ENCODE measurements around the gene DMKN.

Gene DMKN

GRCh38 chr19:35522745-35523327, 9.4 kb upstream of the DMKN start:
- no peak for FAIRE-seq

- no peak for FAIRE-seq
Measured at GRCh38 chr19:35521124-35521743, 7.8 kb upstream of the DMKN start.

DNA sequence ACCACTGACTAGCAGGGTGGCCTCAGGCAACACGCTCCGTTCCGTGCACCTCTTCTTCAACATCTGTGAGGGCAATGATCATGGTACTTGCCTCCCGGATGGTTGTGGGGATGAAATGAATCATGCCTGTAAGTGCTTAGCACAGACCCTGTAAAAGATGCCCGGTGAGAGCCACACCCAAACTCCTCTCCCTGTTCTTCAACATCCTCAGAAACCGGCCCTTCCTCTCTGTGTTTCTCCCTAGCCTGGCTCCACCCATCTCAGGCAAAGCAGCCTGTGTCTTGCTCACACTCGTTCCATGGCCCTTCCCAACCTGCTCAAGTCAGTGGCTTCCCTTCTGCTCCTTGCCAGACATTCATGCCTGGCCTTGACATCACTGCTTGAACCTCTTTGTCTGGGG, 5.8 kb upstream of the DMKN start:
- no peak for FAIRE-seq

DNA sequence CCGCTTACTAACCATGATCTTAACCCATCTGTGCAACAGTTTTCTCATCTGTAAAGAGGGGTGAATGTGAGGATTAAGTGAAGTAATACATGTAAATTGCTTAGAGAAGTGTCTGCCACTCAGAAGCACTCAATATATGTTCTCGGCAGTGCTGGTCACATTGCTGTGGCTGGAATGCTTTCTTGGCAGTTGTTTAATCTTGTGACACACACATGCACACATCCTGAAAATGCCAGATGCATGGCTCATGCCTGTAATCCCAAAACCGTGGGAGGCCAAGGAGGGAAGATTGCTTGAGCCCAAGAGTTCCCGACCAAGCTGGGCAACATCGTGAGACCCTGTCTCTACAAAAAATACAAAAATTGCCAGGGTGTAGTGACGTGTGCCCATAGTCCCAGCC, 4.9 kb upstream of the DMKN start:
- no peak for FAIRE-seq

- FAIRE-seq, result no peak
Measured at GRCh38 chr19:35517342-35517741, 3.9 kb upstream of the DMKN start.

- FAIRE-seq, result no peak
Measured at GRCh38 chr19:35516310-35516709, 2.9 kb upstream of the DMKN start.

GRCh38 chr19:35514282-35514809, 897 bp upstream of the DMKN start:
- no peak for FAIRE-seq

DNA sequence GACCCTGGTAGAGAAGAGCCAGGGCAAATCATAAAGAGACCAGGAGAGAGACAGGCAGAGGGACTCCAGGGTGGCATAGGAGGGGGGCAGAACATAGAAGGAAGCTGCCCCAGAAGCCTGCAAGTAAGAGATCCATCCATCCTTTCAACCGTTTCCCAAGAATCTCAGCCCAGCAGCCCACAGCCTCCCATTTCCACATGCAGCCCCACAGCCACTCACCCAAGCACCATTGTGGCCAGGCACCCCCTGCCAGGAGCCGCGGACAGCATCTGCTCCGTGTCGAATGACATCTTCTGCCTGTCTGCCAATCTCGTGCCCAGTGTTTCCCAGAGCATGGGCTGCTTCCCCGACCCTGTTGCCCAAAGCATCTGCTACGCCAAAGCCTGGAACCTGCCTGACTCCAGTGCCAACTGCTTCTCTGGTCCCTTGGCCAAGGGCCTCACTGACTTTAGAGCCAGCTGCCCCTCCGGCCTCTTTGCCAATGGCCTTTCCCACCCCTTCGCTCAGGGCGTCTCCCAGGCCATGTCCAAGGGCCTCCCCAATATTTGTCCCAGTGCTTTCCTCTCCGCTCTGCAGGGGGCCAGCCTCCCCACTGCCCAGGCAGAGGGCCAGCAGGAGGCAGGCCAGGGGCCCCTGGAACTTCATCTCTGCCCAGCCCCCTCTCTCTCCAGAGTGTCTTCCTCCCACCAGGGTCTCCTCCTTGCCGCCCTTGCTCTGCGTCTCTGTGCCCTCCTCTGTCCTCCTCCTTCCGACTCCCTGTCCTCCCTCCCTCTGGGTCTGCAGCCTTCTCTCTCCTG, 420 bp downstream of the DMKN start:
- FAIRE-seq, result no peak

GRCh38 chr19:35511337-35511736, 2.1 kb downstream of the DMKN start:
- FAIRE-seq, result no peak

DNA sequence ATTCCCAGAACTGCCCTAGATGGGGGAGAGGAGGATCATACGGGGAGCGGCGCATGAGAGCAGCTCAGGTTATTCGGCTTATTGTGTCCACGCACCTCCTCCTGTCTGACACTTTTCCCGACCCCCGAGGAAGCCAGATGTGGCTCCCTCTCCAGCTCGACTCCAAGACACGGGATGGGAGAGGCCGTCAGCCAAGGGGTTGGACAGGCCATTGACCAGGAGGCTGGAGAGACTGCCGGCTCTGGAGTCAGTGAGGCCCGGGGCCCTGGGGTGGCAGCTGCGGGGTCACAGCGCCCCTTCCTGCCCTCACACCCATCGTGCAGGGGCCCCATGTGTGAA, 2.9 kb downstream of the DMKN start:
- FAIRE-seq, result no peak

- no peak for FAIRE-seq
Measured at GRCh38 chr19:35509861-35510625, 3.4 kb downstream of the DMKN start.

DNA sequence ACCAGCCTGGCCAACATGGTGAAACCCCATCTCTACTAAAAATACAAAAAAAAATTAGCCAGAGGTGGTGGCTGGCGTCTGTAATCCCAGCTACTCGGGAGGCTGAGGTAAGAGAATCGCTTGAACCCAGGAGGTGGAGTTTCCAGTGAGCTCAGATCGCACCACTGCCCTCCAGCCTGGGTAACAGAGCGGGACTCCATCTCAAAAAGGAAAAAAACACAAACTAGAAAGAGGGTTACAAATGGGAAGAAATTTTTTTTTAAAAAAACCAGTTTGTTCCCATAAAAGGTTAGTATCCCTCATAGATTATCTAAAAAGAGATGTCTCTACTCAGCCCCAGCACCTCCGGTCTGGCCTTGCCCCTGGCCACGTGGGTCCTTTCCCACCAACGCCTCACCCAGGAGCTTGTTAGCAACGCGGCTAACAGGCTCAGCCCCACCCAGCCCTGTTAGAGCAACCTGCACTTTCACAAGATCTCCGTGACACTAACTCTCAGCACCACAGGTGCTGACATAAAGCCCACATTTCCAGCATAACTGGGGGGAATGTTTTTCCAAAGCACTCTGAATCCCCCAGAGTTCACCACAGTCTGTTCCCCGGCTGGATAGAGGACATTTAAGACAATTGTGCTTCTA, 4.3 kb downstream of the DMKN start:
- FAIRE-seq, result no peak

GRCh38 chr19:35508129-35508528, 5.3 kb downstream of the DMKN start:
- FAIRE-seq, result no peak

DNA sequence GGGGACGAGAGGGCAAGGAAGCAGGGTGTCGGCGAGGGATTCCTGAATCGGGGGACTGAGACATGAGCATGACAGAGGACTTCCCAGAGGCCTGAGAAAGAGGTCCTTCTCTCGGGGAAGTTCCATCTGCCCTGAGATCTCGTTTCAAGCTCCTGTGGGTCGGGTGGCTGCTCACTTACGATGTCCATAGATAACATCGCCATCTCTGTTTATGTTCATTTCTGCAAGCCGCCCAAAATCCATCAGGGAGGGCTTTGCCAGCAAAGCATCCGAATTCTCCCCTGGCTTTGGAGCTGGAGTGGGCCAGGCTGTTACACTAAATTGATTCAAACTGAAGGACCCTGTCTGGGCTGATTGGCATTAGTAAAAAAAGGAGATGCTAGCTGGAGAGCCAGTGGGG, 5.9 kb downstream of the DMKN start:
- FAIRE-seq, result no peak

DNA sequence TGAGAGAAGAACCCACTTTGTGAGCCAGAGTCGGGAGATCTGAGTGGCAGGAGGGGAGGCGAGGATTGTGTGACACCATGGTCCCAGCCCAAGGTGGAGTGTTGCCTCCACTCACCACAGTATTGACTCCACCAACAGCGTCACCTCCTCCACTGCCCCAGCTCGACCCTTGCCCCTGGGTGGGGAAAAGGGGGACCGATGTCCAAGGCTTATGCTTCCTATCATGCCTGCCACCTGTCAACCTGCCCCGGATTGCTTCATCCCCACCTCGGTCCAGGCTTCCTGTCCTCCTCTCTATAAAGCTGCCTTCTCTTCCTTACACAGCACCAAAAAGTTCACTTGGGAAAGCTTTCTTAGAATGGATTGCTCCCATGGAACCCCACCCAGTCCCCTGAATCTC, 7.4 kb downstream of the DMKN start:
- no peak for FAIRE-seq

DNA sequence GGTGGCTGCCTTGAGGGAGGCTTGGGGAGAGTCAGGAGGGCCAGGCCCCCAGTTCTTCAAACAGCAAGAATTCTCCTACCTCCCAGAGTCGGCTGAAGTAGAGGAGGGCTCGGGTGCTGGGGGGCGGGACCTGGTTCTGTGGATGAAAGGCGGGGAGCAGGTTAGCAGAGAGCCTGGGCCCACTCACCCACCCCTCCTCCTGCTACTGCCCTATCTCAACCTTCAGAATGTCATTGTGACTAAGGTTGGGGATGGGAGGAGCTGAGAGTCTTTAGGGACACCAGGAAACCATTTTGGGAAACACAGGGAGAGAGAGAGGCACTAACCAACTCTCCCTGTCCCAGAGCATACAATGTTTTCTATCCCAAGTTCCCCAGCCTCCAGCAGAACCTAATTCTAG, 10.7 kb downstream of the DMKN start:
- FAIRE-seq, result no peak

DNA sequence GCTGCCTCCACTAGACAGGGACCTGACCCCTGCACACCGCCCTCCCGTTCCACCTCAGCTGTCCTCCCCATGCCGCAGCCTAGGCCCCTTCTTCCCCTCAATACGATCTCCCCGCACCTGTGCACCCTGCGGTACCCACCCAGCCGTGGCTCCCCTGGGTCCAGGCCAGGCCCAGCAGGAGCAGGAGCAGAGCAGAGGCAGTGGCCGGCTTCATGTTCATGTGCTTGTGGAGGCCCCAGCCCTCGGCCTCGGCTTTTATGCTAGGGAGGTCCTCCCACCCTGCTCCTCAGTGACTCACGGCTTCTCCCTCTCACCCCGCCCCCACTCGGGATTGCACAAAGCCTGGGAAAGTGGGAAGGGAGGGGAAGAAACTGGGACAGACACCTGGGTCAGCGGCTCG, 11.8 kb downstream of the DMKN start:
- no peak for FAIRE-seq

DNA sequence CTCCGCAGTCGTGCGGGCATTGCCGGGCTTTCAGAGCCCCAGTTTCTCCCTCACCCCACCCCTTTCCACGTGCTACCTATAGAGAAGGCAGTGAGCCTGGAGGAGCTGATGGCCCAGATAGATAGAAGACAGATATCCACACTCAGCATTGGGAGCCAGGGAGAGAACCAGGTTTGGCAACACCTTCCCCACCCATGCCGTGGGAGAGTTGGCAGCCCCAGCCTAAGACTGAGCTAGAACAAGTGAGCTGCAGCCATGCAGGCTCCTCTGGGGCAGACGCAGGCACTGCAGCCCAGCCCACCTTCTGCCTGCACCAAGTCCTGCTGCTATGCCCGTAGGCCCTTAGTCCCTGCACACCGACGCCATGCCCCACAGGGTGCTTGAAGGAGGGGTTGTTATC, 12.8 kb downstream of the DMKN start:
- no peak for FAIRE-seq

DNA sequence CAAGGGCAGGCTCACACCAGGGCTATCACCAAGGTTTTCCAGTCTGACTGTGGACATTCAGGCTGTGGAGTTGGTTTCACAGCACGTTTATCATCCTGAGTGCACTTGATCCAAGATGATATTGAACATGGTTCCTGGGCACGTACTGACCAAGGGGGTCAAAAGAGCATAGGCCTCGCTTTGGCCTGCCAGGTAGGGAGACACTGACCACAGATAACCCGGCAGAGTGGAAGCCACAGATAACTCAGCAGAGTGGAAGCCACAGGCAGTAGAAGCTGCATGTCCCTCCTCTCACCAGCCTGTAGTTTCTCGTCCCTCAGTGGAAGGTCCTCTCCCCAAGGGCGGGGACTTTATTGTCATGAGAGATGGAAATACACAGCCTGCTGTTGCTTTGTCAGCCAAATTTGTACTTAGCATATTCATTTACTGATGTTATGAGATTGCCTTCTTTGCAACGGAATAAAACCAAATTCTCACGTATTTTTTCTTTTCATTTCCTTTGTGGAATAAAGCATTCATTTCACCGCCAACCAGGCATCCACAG, 14.4 kb downstream of the DMKN start:
- FAIRE-seq, result no peak

GRCh38 chr19:35498220-35498619, 15.2 kb downstream of the DMKN start:
- no peak for FAIRE-seq

- no peak for FAIRE-seq
Measured at GRCh38 chr19:35497406-35497805, 16.0 kb downstream of the DMKN start.

Data from endometrium (tissue), 2 donors.